AG09319 (cell line): ENCODE data around the gene GAS7.
"Not testable (repeated sequence)": the region's sequence is repeated elsewhere in the genome, so short reads cannot be mapped to it uniquely, and the experiment has no call there.

Experiments
- DNase-seq: peaks from one replicate; pipeline ENCODE4 v3.0.0-alpha.2; 2010; ENCODE audit warnings: low read depth; ENCODE audit errors: extremely low read depth
- CTCF ChIP-seq: IDR thresholded peaks from 2 replicates; pipeline ENCODE4 v1.5.1; 2011; ENCODE audit warnings: low read depth, mild to moderate bottlenecking, inconsistent platforms, low read length, moderate library complexity

GAS7 gene

GRCh38 chr17:10099051-10099571 is 99.3 kb downstream of the GAS7 start:
- no peak for TF ChIP-seq CTCF
- DNase-seq, result peak; percentile 83

- no peak for TF ChIP-seq CTCF
- DNase-seq, result no peak
Observed at GRCh38 chr17:10096596-10096995, 101.8 kb downstream of the GAS7 start.

GRCh38 chr17:10095295-10095694 is 103.1 kb downstream of the GAS7 start:
- DNase-seq, result not testable (repeated sequence)

- TF ChIP-seq CTCF, result no peak
- no peak for DNase-seq
Observed at GRCh38 chr17:10094797-10095196, 103.6 kb downstream of the GAS7 start.

GRCh38 chr17:10092595-10092994 is 105.8 kb downstream of the GAS7 start:
- DNase-seq, result no peak
- no peak for TF ChIP-seq CTCF

- DNase-seq, result no peak
- TF ChIP-seq CTCF, result no peak
Observed at GRCh38 chr17:10091046-10091445, 107.4 kb downstream of the GAS7 start.

- no peak for TF ChIP-seq CTCF
- no peak for DNase-seq
Observed at GRCh38 chr17:10089196-10089804, 109.1 kb downstream of the GAS7 start.

GRCh38 chr17:10088444-10088843 is 110.0 kb downstream of the GAS7 start:
- no peak for DNase-seq
- no peak for TF ChIP-seq CTCF
